HL-60/S4 treated with retinoic acid at 250 ng/mL for 4 days and 3 days (cell line): ENCODE results near the gene MEI1.
"Not testable (repeated sequence)": the region's sequence is repeated elsewhere in the genome, so short reads cannot be mapped to it uniquely, and the experiment has no call there.

Experiments used
- in situ Hi-C: fragments of 300-500 bp; cut with MboI; formaldehyde crosslinking; loops from 2 replicates; pipeline ENCODE4 v1.7.0; 2022; ENCODE audit warnings: low sequenced_read_pairs

The MEI1 gene

GRCh38 chr22:41732096-41732772 is 32.9 kb downstream of the MEI1 start:
- in situ Hi-C loops = no loop called here

GRCh38 chr22:41733241-41733640 is 33.9 kb downstream of the MEI1 start:
- in situ Hi-C loops = not testable (repeated sequence)

GRCh38 chr22:41739576-41739975 is 40.3 kb downstream of the MEI1 start:
- in situ Hi-C loops = no loop called here

GRCh38 chr22:41742918-41743317 is 43.6 kb downstream of the MEI1 start:
- in situ Hi-C loops = no loop called here

GRCh38 chr22:41745968-41746367 is 46.7 kb downstream of the MEI1 start:
- in situ Hi-C loops = no loop called here

GRCh38 chr22:41746567-41747400 is 47.5 kb downstream of the MEI1 start:
- in situ Hi-C loops = no loop called here

GRCh38 chr22:41752011-41752970 is 53.0 kb downstream of the MEI1 start:
- in situ Hi-C loops = no loop called here

GRCh38 chr22:41753984-41754383 is 54.7 kb downstream of the MEI1 start:
- in situ Hi-C loops = no loop called here

- in situ Hi-C loops = no loop called here
Measured at GRCh38 chr22:41757502-41757901, 58.2 kb downstream of the MEI1 start.

- in situ Hi-C loops = no loop called here
Measured at GRCh38 chr22:41758231-41758630, 58.9 kb downstream of the MEI1 start.

- in situ Hi-C loops = no loop called here
Measured at GRCh38 chr22:41762980-41763779, 63.9 kb downstream of the MEI1 start.

- in situ Hi-C loops = no loop called here
Measured at GRCh38 chr22:41766476-41766875, 67.2 kb downstream of the MEI1 start.

GRCh38 chr22:41768430-41768829 is 69.1 kb downstream of the MEI1 start:
- in situ Hi-C loops = no loop called here

- in situ Hi-C loops = no loop called here
Measured at GRCh38 chr22:41770715-41771468, 71.6 kb downstream of the MEI1 start.

- in situ Hi-C loops = no loop called here
Measured at GRCh38 chr22:41772198-41772597, 72.9 kb downstream of the MEI1 start.

GRCh38 chr22:41772645-41773044 is 73.3 kb downstream of the MEI1 start:
- in situ Hi-C loops = no loop called here

- in situ Hi-C loops = no loop called here
Measured at GRCh38 chr22:41775338-41775737, 76.0 kb downstream of the MEI1 start.

- in situ Hi-C loops = no loop called here
Measured at GRCh38 chr22:41775976-41776375, 76.7 kb downstream of the MEI1 start.

GRCh38 chr22:41776381-41776780 is 77.1 kb downstream of the MEI1 start:
- in situ Hi-C loops = no loop called here
